Skeletal muscle tissue (tissue), 4 donors: Measurements from ENCODE around the gene NLRP3. TPM values are rescaled to one million over a fixed set of nuclear protein-coding genes. Genes with fewer than 3 reads are reported as not detected.
"Not testable (repeated sequence)": the region's sequence is repeated elsewhere in the genome, so short reads cannot be mapped to it uniquely, and the experiment has no call there.

ENCODE experiments used
- H3K27ac ChIP-seq: one replicate; pipeline ENCODE4 v1.7.0; 2013; ENCODE audit warnings: mild to moderate bottlenecking, low read depth, low read length, inconsistent platforms
- H3K27me3 ChIP-seq, 3 donors: one replicate each; pipeline ENCODE4 v1.7.0; 2013; ENCODE audit warnings: low read length in 3 of 3; ENCODE audit not compliant: control insufficient read depth in 3 of 3, insufficient read depth in 3 of 3
- H3K36me3 ChIP-seq, 3 donors: one replicate each; pipeline ENCODE4 v1.7.0; 2013; ENCODE audit warnings: low read length in 3 of 3; ENCODE audit not compliant: control insufficient read depth in 3 of 3, insufficient read depth in 3 of 3
- H3K4me1 ChIP-seq, 3 donors: one replicate each; pipeline ENCODE4 v1.7.0; 2013; ENCODE audit warnings: low read length in 3 of 3, mild to moderate bottlenecking in 3 of 3; ENCODE audit not compliant: control insufficient read depth in 3 of 3, insufficient read depth in 3 of 3
- H3K4me3 ChIP-seq, 3 donors: one replicate each; pipeline ENCODE4 v1.7.0; 2013; ENCODE audit warnings: low read length in 3 of 3
- H3K9ac ChIP-seq, 3 donors: one replicate each; pipeline ENCODE4 v1.7.0; 2013; ENCODE audit warnings: low read length in 3 of 3, mild to moderate bottlenecking in 3 of 3, moderate library complexity in 2 of 3, low read depth in 1 of 3
- H3K9me3 ChIP-seq, 3 donors: one replicate each; pipeline ENCODE4 v1.7.0; 2013; ENCODE audit warnings: low read length in 3 of 3; ENCODE audit not compliant: control insufficient read depth in 3 of 3
- total RNA-seq: library from RNA; depleted of rRNA; stranded (reverse); fragments of >200 nt; gene quantifications from one replicate; pipeline ENCODE4 v1.2.3, GENCODE V29; 2014
- donor health status: Osteomylitis.

The NLRP3 gene
- total RNA-seq = 5.2 TPM

DNA sequence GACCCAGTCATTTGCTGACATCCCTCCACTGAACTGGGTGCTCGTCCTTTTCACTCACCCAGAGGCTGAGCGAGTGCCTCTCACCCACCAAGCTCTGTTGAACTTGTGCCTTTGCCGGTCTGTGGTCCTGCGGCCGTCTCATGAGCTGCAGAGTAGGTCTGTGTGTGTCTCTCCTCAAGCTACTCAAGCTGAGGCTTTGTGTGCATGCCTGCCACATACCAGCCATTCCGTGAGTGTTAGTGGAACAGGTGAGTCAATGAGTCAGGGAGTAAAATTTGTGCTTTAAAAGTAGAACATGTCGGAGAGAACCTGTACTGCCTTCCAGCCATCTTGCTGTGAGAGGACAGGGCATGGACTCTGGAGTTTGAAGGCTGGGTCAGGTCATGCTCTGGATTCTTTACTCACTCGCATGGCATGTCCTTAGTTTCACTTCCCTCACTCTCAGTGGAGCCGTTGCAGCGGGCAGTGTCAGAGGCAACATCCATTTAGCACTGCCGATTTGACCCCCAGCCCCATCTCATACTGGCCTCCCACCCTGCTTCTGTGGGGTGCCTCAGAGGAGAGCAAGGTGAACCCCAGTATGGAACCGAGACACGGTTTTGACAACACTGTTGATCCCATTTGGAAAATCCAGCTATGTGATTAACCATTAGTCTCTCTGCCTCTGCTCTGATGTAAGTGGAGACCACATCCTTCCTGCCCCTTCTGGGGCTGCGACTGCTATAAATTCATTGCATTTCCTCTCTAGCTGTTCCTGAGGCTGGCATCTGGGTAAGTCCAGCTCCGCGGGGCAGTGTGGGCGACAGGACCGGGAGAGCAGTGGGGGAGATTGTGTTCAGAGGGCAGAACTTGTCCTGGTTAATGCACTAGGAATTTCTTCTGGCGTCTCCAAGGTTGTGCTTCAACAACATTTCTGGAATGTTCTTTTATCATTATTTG lies at the start of gene NLRP3:
Gene NLRP3, plus strand, starts transcription at position 751 of the 939 bp plus-strand sequence. CDS start 2,628 bp downstream, outside the sequence.
- H3K27ac ChIP-seq = no peak within 1 kb of the TSS
- peaks cover 0 to 4% (median 0%) of the 10 kb centered on the region in 3 donors for H3K27me3 ChIP-seq
- H3K36me3 ChIP-seq = no peaks in the 10 kb centered on the region
- peak within 1 kb of the TSS in 2 of 3 donors; percentile 25 to 39 for H3K4me3 ChIP-seq
- no peak within 1 kb of the TSS for H3K9ac ChIP-seq
- no peaks in the 10 kb centered on the region for H3K9me3 ChIP-seq
- no peaks in the 10 kb centered on the region for H3K4me1 ChIP-seq

- not testable (repeated sequence) for H3K27me3 ChIP-seq, H3K36me3 ChIP-seq
Observed at GRCh38 chr1:247366345-247366744, 49.6 kb upstream of the NLRP3 start.

DNA sequence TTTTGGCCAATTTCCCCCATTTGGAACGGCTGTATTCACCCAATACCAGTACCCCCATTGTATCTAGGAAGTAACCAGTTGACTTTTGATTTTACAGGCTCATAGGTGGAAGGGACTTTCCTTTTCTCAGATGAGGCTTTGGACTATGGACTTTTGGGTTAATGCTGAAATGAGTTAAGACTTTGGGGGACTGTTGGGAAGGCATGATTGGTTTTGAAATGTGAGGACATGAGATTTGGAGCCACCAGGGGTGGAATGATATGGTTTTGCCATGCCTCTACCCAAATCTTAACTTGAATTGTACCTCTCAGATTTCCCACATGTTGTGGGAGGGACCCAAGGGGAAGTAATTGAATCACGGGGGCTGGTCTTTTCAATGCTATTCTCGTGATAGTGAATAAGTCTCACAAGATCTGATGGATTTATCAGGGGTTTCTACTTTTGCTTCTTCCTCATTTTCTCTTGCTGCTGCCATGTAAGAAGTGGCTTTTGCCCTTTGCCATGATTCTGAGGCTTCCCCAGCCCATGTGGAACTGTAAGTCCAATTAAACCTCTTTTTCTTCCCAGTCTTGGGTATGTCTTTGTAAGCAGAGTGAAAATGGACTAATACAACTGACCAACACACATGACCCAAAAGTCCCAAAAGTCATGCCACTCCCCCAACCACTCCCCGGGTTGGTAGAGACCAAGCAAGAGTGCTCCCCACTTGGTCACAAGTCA lies 48.9 kb upstream of the NLRP3 start:
- Histone ChIP-seq H3K27me3 (peaks cover 0 to 3% (median 0%) of the 10 kb centered on the region in 3 donors), H3K4me1 (no peaks in the 10 kb centered on the region), H3K27ac (no peak overlapping the region), H3K9ac (no peak overlapping the region), H3K36me3 (no peaks in the 10 kb centered on the region), H3K4me3 (no peak overlapping the region), H3K9me3 (no peaks in the 10 kb centered on the region)

More at GRCh38 chr1:247366345-247366744, 49.6 kb upstream of the NLRP3 start:
- H3K27ac ChIP-seq, H3K9ac ChIP-seq, H3K4me1 ChIP-seq, H3K4me3 ChIP-seq, H3K9me3 ChIP-seq: not testable (repeated sequence)

- H3K9ac ChIP-seq = no peak overlapping the region
- H3K4me3 ChIP-seq = no peak overlapping the region
- no peak overlapping the region for H3K27ac ChIP-seq
- H3K4me1 ChIP-seq = no peaks in the 10 kb centered on the region
- no peaks in the 10 kb centered on the region for H3K9me3 ChIP-seq
- H3K27me3 ChIP-seq = peaks cover 0 to 3% (median 0%) of the 10 kb centered on the region in 3 donors
- no peaks in the 10 kb centered on the region for H3K36me3 ChIP-seq
Observed at GRCh38 chr1:247367786-247368422, 48.1 kb upstream of the NLRP3 start.

- Histone ChIP-seq H3K4me1 (no peaks in the 10 kb centered on the region), H3K9me3 (no peaks in the 10 kb centered on the region), H3K27me3 (peaks cover 0 to 3% (median 0%) of the 10 kb centered on the region in 3 donors), H3K36me3 (no peaks in the 10 kb centered on the region), H3K4me3 (no peak overlapping the region), H3K27ac (no peak overlapping the region), H3K9ac (no peak overlapping the region)
Observed at GRCh38 chr1:247368490-247369145, 47.4 kb upstream of the NLRP3 start.

DNA sequence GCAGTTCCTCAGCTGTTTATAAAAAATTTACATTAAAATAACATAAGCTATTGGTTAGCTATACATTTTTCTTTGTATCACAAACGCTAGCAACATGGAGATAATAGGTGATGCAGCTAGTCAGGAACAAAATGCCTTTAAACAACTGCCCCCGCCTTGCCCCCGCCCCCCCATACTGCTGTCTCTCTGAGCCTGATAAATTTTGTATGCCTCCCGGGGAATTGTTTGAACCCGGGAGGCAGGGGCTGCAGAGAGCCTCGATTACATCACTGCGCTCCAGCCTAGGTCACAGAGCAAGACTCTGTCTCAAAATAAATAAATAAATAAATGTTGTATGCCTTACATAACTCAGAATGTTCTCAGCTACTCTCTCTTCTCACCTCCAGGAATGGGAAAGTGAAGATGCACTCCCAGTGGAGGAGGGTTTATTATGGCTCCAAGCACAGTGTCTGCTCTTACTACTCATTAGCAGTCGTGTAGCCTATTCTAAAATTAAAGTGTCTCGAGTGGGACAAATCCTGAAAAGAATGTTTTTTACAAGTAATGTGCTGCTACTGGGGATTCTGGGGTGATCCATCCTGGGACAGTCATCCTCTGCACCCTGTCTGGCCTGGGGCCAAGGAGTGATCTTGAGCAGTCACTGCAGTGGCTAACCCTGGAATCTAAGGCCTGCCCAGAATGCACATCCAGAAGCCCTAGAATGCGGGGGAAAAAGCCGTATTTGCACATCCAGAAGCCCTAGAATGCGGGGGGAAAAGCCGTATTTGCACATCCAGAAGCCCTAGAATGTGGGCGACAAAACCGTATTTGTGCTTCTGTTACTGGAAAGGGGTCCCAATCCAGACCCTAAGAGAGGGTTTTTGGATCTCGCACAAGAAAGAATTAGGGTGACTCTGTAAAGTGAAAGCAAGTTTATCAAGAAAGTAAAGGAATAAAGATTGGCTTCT lies 44.9 kb upstream of the NLRP3 start:
- H3K9me3 ChIP-seq = no peaks in the 10 kb centered on the region
- H3K36me3 ChIP-seq = no peaks in the 10 kb centered on the region
- H3K4me1 ChIP-seq = no peaks in the 10 kb centered on the region
- H3K27me3 ChIP-seq = peaks cover 0 to 9% (median 5%) of the 10 kb centered on the region in 3 donors
- no peak overlapping the region for H3K9ac ChIP-seq
- no peak overlapping the region for H3K27ac ChIP-seq
- no peak overlapping the region for H3K4me3 ChIP-seq

DNA sequence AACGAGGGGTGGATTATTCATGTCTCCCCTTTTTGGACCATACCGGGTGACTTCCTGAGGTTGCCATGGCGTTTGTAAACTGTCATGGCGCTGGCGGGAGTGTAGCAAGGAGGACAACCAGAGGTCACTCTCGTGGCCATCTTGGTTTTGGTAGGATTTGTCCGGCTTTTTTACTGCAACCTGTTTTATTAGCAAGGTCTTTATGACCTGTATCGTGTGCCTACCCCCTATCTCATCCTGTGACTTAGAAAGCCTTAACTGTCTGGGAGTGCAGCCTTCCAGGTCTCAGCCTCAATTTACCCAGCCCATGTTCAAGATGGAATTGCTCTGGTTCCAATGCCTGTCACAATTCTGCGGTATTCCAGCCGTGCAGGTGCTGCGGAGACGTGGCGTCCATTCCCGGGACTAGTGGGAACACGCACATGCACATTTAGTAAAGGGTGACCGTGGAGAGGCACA lies 44.1 kb upstream of the NLRP3 start:
- Histone ChIP-seq H3K36me3 (no peaks in the 10 kb centered on the region), H3K27ac (no peak overlapping the region), H3K9me3 (no peaks in the 10 kb centered on the region), H3K9ac (no peak overlapping the region), H3K4me3 (no peak overlapping the region), H3K27me3 (peaks cover 0 to 9% (median 5%) of the 10 kb centered on the region in 3 donors), H3K4me1 (no peaks in the 10 kb centered on the region)

DNA sequence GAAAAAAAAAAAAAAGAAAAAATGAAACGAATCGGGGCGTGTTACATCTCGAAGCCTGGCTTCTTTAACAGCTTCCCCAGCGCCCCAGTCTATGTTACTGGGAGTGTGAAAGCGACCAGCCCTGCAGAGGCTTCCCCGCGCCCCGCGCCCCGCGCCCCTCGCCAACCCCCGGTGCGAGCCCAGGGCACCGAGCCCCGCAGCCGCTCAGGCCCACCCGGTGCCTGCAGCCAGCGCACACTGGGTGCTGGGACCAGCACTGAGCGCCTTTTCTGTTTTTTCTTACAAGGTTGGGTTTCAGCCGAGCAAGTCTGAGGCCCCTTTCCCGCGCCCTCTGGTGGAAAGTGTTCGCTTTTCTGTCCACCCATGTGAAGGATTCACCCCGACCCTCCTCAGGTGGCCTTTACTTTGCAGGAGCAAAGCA lies 42.2 kb upstream of the NLRP3 start:
- Histone ChIP-seq H3K4me3 (peak overlapping the region in 1 of 3 donors; percentile 45), H3K27me3 (peaks cover 0 to 9% (median 5%) of the 10 kb centered on the region in 3 donors), H3K27ac (no peak overlapping the region)

More for the DNA sequence above, 42.2 kb upstream of the NLRP3 start:
- Histone ChIP-seq H3K36me3 (no peaks in the 10 kb centered on the region), H3K9ac (no peak overlapping the region), H3K4me1 (no peaks in the 10 kb centered on the region), H3K9me3 (no peaks in the 10 kb centered on the region)
